ENCODE data around the gene ATP8A2.

ATP8A2 gene

DNA sequence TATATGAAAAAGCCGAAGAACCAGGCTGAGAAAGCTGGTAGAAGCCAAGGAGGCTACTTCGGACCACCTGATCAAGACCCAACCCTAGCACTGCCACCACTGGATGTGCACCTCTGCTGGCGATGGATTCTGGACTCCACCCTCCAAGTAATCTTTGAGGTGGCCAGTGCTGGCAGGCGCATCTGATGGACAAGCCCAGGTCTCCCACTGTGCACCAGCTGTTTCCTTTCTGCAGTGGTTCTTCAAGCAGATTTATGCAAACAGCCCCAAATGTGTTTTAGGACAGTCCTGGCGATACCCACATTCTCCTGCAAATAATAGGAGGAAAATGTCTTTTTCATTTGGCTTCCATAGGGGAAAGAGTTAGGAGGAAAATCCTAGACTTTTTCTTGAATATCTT is 507.7 kb downstream of the ATP8A2 start:
- H3K27ac ChIP-seq = no peak overlapping the region
- TF ChIP-seq CTCF (IDR thresholded peaks at IDR 0.05) (no peak), ZFX (IDR thresholded peaks at IDR 0.05; ENCODE audit: borderline replicate concordance) (no peak)

DNA sequence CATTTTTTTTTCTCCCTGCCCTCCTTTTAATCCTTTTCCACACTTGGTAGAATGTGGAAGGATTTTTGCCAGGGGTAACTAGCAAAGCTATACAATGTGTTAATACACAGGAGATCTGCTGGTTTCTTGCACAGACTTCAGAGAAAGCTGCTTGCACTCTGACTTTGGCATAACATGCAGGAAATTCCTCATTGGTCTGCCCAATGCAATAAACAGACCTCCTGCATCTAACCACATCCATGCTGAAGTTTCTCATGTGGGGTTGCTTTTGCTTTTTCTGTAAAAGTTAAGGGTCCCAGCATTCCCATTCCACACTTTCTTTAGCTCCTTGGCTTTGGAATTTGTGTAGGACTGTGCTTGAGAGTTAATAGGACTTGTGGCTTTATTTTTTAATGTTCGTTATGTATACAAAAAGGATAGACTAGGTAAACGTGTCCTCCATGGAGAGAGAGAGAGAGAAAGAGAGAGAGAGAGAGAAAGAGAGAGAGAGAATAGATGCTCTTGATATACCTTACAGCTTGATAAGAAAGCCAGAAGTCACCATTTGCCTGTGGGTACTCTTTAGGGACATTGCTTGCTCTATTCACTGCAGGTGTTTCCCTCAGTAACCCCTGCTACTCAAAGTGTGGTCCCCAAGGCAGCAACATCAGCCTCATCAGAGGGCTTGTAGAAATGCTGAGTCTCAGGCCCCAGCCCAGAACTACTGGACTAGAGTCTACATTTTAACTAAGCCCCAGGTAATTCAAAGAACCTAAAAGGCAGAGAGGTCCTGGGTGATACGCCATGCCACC is 509.6 kb downstream of the ATP8A2 start:
- TF ChIP-seq ZFX (IDR thresholded peaks at IDR 0.05; ENCODE audit: borderline replicate concordance) = no peak
- TF ChIP-seq CTCF (IDR thresholded peaks at IDR 0.05) = no peak

DNA sequence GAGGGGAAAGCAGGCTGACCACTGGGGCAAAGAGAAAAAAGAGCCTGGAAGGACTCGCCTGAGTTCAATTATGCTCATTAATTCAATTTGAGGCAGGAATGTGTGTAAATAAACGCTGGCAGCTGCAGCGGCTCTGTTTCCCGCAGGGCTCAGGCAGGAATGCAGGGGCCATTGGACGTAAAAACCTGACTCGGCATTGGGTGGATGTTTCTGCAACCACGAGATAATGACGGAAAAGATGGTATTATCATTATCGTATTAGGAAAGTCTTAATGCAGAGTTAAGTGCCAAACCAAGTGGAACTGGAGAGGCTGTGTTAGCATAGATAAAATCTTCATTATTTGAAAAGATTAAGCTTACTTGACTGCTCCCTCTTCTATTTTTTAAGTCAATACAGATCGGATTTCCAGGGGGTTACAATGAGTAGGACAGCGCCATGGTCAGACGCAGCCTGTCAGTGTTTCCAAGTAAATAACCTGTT is 510.2 kb downstream of the ATP8A2 start:
- TF ChIP-seq CTCF (IDR thresholded peaks at IDR 0.05) = no peak
- TF ChIP-seq ZFX (IDR thresholded peaks at IDR 0.05; ENCODE audit: borderline replicate concordance) = no peak
- H3K27ac ChIP-seq = no peak overlapping the region

More for the DNA sequence above, 509.6 kb downstream of the ATP8A2 start:
- H3K27ac ChIP-seq = no peak overlapping the region

- TF ChIP-seq CTCF (IDR thresholded peaks at IDR 0.05) (no peak), ZFX (IDR thresholded peaks at IDR 0.05; ENCODE audit: borderline replicate concordance) (no peak)
- H3K27ac ChIP-seq = no peak overlapping the region
Measured at GRCh38 chr13:25882466-25883357, 510.9 kb downstream of the ATP8A2 start.

GRCh38 chr13:25885418-25885817 is 513.6 kb downstream of the ATP8A2 start:
- no peak overlapping the region for H3K27ac ChIP-seq
- TF ChIP-seq CTCF (IDR thresholded peaks at IDR 0.05) (no peak), ZFX (IDR thresholded peaks at IDR 0.05; ENCODE audit: borderline replicate concordance) (no peak)

- H3K27ac ChIP-seq = no peak overlapping the region
- TF ChIP-seq CTCF (IDR thresholded peaks at IDR 0.05) = no peak
- TF ChIP-seq ZFX (IDR thresholded peaks at IDR 0.05; ENCODE audit: borderline replicate concordance) = no peak
Measured at GRCh38 chr13:25886438-25887214, 514.9 kb downstream of the ATP8A2 start.

All from 22Rv1 (cell line).